Astrocyte (in vitro differentiated cells and primary cell): ENCODE data around the gene GNAT1.

Experiments
- EZH2 ChIP-seq: IDR thresholded peaks from 2 replicates; pipeline ENCODE4 v1.6.1; 2012; ENCODE audit warnings: mild to moderate bottlenecking, low read length, inconsistent platforms; ENCODE audit not compliant: insufficient read depth
- TF ChIP-seq, protein P1 (sequence below): IDR thresholded peaks from 2 replicates; pipeline ENCODE4 v1.5.1; 2011; ENCODE audit warnings: low read depth, mild to moderate bottlenecking, inconsistent platforms, low read length, moderate library complexity; ENCODE audit not compliant: insufficient read depth

DNA sequence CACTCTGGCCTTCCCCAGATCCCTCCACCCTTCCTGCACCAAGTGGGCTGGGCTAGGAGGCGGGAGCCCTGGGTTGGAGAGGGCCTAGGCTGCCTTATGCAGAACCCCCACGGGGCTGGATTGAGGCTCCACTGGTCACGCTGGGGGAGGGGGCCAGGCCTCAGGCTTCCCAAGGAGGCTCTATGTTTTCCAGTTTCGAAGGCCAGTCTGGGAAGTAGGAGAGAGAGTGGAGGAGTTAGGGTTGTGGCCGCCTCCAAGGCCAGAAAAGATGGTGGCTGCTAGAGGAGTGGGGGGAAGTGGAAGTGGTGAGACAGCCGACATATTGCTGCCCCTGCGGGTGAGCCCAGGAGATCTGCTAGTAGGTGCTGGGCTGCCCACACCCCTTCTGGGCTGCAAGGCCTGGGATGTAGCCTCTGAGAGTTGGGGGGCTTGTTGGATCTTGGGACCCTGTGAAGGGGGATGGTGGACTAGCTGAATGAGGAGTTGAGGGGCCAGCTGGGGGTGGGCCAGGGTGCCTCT, 45.8 kb downstream of the GNAT1 start:
- TF ChIP-seq, protein P1, sequence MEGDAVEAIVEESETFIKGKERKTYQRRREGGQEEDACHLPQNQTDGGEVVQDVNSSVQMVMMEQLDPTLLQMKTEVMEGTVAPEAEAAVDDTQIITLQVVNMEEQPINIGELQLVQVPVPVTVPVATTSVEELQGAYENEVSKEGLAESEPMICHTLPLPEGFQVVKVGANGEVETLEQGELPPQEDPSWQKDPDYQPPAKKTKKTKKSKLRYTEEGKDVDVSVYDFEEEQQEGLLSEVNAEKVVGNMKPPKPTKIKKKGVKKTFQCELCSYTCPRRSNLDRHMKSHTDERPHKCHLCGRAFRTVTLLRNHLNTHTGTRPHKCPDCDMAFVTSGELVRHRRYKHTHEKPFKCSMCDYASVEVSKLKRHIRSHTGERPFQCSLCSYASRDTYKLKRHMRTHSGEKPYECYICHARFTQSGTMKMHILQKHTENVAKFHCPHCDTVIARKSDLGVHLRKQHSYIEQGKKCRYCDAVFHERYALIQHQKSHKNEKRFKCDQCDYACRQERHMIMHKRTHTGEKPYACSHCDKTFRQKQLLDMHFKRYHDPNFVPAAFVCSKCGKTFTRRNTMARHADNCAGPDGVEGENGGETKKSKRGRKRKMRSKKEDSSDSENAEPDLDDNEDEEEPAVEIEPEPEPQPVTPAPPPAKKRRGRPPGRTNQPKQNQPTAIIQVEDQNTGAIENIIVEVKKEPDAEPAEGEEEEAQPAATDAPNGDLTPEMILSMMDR, result no peak
- TF ChIP-seq EZH2, result no peak
